G401.6 (cell line): ENCODE results near the gene HOXC10.

Experiments used
- FAIRE-seq: peaks from 2 replicates; lab custom pipeline; 2012; peaks lifted over from hg19 to GRCh38; lab: Jason Lieb, UNC

The HOXC10 gene

DNA sequence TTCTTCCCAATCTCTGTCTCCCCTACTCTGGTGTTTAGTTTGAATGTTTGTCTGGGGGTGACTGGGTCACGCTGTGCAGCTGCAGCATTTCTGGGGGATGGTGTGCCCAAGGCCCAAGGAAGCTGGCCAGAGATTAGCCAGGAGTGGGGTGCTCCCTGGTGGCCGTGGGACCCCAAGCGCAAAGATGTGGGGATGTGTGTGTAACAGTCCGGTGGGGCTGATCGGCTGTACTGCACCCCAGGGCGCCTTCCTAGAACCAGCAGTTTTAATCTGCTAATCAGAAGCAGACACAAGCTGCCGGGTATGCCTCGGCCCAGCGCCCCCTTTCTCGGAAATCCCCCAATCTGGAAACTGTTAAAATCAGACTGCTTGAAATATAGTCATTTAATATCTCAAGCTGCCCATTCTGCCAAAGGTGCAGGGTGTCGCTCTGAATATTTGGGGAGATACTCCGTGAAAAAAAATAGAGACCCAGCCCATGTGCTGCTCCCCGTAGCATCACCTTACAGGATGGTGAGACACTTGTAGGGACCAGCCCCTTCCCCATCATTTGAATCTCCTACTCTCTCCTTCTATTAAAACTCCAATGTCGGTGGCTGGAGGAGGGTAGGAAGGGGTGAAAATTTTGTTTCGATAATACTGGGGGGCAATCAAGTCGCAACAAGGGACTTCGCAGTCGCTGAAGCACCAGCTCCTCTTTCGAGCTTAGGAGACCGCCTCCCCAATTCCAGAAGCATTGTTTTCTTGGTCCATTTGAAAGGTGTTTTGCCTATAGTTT, 19.3 kb downstream of the HOXC10 start:
- no peak for FAIRE-seq

DNA sequence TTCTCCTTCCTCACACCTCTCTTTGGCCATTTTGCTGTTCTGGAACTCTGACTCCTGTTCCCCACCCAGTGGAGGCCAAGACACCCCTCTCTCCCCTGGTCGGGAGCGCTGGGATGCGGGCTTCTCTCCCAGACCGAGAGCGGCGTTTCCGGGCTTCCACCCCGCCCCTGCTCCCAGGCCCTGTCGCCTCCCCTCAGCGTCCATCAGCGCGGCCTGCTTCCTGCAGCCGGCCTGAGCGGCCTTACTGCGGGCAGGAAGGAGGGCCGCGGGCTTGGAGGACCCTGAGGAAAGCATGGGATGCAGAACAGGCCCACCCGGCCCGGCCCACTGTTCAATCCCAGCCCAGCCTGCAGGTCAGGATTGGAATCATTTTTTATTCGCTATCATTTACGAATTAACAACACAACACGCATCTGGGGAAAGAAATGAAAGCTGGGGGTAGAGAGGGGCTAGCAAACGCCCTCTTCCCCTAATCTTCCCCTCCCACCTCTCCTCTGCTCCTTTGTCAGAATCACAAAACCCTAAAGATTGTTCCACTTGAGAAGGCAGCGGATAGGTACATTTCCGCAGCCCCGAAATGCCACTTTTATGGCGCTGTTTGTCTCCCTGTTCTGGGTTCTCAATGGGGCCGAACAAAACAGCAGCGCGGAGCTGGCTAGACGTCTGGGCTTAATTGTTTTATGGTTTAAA, 20.0 kb downstream of the HOXC10 start:
- FAIRE-seq, result no peak

DNA sequence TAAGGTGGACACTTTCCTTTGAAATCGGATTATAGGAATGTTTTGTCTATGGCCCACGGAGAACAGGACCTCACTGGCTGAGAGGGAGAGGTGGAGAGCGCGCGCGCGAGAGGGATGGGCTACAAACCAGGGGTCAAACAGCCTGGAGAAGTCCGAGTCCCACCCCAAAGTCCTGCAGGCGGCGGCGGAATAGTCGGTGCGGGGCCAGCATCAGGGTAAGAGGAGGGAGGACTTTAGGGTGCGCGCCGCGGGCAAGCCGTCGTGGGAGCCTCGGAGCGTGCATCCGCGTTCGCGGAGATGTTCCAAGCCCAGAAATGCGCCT, 20.5 kb downstream of the HOXC10 start:
- no peak for FAIRE-seq

DNA sequence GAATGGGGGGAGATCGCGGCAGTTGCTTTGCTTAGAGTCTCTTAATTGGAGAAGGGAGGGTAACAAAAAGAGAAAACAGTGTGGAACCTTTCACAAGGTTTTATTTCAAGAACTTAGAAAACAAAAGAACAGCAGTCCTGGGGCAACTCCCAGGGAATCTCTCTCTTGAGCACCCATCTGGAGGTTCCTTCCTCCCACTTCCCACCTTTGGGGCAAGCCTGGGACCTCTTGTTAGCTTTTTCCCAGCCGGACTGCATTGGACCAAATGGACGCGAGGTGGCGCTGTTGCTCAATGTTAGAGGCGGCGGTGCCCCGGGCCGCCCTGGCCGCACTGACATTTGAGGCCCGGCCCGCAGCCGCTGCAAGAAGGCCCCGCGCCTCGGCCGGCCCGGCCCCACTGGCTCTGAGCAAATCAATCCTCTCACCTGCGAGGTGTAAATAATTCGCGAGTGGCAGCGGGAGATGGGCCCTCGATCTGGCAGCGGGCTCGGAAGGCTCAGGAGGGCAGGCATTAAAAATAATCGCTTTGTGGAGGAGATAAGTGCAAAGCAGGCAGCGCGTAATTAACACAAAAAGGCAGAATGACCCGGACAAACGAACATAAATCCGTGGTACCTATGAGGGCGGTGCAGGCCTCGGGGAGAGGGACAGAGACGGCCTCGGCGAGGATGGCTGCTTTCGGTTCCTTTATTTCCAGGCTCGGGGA, 21.1 kb downstream of the HOXC10 start:
- peak; percentile 94 for FAIRE-seq

DNA sequence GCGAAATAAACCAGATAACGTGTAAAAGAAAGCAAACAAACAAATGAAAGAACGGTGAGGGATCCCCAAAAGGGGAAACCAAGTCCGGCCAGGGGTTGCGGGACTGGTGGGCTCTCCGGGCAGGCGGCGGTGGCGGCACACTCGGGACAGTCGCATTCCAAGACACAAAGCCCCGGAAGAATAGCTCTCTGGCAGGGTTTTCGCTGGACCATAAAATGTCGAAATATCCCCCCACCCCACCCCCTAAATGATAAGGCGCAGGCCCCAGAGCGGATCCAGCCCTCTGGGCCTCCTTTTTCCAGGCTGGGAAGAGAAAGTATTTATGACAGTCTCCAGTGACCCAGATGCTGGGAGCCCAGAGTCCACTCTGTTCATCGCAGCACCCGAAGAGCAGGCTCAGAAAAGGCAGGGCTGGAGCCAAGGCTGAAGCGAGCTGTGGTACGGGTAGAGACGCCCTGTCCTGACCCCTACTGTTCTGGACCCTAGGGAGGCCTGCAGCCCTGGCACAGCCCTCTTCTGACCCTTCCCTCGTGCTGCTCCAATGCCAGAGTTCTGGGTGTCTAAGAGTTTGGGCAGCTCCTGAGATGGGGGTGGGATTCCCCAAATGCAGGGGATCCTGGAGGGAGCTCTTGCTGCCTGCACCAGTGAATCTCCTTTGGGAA, 21.7 kb downstream of the HOXC10 start:
- FAIRE-seq, result no peak

DNA sequence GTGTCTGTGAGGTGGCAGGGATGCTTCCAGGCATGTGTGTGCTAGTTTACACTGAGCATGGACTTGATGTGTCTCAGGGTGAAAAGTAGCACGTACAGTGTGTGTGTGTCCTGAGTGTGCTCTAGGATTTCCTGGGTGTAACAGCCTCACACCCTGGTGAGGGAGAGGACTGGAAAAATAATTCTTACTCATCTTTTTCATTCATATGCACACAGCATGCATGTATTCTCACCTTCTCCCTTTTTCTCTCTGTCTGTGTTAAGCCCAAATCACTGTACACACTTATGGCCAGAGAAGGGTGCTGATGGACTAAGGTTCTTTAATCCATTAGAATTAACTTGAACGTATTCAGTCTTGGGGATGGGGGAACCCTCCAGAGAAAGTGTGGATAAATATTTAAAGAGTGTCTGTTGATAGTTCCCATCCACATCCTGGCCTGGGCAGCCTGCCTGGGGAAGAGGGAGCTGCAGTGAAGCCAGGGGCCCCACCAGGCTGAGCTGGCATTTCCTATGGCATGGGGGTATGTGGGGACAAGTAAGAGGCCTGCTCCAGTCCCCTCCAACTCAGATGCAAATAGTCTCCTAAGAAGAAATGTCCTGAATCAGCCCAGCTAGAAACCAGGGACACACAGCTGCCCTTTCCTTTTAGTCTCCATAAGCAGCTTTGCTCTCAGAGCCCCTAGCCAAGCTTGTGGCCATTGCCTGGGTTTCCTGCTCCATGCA, 22.8 kb downstream of the HOXC10 start:
- no peak for FAIRE-seq

DNA sequence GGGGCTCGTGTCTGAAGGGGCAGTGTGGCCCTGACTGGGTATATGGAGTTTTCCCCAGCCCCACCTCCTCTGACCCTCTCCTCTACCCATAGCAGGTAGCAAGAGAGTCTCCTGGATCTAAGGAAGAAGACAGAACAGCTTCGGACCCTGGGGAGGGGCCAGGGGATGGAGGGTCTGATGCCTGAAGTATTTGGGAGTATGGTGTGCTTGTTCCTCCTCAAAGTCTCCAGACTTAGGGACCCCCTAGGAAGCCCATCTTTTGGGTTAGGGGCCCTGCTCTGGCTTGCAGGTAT, 23.3 kb downstream of the HOXC10 start:
- FAIRE-seq, result no peak

DNA sequence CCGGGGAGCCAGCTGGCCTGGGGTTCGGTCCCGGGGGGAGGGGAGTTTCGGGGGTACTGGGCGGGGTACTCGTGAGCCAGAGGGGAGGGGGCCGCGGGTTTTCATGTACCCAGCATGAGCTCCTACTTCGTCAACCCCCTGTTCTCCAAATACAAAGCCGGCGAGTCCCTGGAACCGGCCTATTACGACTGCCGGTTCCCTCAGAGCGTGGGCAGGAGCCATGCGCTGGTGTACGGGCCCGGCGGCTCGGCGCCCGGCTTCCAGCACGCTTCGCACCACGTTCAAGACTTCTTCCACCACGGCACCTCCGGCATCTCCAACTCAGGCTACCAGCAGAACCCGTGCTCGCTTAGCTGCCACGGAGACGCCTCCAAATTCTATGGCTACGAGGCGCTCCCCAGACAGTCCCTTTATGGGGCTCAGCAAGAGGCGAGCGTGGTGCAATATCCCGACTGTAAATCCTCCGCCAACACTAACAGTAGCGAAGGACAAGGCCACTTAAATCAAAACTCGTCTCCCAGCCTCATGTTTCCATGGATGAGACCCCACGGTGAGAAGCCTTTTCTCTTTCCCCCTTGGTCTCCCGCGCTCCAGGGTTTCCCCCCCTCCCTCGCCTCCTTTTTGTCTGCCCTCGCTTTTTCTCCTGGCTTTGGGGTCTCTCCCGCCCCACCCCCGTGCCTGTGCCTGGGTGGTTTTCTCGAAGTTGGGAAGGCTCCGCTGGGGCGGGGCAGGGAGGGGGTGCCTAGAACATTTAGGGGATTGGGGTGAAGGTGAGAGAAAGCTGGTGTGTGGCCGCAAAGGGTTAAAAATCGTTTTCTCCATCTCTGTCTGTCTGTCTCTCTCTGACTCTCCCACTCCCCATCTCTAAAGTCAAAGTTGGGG, 24.5 kb downstream of the HOXC10 start:
- FAIRE-seq, result no peak

DNA sequence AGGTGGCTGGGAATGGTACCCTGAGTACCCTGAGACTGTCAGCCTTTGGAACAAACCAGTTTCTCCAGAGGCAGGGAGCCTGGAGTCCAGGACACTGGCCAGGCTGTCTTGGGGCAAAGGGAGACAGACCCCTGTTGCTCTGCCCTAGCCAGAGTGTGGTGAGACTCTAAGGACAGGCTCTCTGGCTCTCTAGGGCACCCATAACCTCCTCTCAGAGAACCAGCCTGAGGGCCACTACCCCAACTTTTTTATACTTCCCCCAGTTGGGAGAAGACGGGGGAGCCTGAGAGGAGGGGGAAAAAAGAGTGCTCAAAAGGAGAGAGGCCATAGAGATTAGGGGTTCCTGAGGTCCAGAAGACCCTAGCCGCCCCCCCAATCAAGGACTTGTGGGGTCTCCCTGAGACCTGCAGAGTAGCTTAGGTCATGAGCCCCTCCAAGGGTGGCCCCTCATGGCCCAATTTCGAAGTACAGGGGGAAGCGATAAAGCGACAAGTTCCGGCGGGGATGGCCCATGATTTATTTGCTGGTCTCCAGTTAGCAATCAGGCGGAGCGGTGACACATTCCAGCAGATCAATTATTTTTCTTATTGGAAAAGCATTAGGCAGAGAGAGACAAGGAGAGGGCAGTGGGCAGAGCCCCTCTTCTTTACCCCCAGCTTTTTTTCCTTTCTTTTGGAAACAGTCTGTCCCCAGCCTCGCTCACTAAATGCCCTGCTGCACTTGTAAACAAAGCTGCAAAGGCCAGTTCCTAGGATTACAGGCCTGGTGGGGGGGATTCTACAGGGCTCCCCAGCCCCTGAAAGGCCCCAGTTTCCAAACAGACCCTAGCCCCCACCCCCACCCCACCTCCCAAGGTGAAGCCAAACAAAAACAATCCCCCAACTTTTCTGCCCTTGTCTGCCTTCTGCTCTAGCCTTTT, 25.4 kb downstream of the HOXC10 start:
- FAIRE-seq, result no peak

DNA sequence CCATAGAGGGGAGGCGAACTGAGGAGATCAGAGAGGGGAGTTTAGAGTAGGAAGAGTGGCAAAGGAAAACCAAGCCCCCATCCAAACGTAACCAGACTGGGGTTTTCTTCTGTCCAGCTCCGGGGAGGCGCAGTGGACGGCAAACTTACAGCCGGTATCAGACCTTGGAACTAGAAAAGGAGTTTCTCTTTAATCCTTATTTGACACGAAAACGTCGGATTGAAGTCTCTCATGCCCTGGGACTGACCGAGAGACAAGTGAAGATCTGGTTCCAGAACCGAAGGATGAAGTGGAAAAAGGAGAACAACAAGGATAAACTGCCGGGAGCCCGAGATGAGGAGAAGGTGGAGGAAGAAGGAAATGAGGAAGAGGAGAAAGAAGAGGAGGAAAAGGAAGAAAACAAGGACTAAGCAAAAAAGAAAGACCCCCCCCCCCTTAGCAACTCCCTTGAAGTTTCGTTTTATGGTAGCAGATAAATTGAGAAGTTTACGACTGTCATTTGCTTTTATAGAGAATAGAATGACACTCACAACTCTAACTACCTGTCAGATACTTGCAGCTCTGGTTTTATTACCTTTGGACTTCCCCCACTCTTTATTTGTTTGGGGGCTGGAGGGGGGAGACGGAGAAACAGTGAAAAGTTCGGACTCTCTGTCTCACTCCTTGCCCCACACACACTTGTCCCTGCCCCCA, 26.2 kb downstream of the HOXC10 start:
- FAIRE-seq, result no peak

DNA sequence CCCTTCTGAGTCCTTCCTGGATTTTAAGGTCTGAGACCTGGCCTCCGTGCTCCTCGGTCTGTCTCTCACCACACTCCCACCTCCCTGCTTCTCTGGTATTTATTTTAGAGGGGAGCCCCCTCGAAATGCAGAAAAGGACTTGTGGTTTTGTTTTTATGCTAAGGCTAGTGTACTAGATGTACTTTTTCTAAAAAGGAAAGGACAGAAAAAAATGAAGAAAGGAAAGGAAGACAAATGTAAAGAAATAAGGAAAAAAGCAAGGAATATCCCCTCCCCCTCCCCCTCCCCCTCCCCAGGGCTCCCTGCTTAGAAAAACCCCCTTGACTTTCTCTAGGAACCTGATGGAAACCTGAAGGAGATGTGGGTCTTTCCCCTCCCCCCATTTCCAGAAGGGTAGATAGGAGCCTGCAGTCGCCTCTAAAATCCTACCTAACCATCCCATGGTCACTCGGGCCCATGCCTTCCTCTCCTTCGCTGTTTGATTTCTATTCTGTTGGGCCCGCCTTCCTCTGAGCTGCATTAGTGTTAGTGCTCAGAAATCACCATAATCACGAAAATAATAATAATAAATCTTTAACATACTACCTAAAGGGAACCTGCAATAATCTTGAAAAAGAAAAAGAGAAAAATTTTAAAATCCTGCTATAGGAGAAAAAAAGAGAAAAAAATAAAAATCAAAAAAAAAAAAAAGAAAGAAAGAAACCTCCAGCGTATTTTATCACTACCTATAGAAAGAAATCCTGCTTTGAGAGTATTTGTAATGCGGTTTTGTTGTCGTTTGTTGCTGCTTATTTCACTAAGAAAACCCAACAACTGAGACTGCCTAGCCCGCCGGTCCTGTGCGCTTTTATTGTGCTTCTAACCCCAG, 27.0 kb downstream of the HOXC10 start:
- peak; percentile 87 for FAIRE-seq

DNA sequence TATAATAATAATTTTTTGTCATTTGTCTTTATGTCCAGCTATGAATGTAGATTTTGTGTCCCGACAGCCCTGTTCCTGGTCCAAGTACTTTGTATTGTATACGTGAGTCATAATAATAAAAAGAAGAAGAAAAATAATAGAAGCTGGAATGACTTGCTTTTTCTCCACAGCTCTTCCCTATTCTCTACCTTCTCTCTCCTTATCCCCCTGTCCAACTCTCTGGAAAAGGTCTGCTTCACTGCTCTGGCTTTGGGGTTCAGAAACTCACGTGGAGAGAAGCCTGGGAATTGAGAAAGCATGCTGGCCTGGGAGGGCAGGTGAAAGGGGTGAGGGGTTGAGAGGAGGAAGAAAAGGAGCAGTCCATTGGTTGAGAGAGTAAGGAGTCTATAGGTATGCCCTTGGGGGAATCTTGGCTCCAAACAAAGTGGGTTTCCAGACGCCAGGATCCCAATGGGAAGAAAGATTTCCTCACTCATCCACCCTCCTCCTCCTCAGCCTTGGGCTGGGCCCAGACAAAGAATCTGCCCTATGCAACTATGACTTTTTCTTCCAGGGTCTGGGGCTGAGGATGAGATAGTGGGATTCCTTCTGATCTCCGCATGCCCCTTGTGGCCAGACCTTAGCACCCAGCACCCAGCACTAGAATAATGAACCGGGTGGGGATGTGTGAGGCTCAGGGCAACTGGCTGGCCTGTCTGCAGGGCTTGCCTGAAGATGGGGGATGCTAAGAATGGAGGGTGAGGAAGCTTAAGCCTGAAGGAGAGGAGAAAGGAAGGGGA, 27.9 kb downstream of the HOXC10 start:
- FAIRE-seq, result peak; percentile 58

DNA sequence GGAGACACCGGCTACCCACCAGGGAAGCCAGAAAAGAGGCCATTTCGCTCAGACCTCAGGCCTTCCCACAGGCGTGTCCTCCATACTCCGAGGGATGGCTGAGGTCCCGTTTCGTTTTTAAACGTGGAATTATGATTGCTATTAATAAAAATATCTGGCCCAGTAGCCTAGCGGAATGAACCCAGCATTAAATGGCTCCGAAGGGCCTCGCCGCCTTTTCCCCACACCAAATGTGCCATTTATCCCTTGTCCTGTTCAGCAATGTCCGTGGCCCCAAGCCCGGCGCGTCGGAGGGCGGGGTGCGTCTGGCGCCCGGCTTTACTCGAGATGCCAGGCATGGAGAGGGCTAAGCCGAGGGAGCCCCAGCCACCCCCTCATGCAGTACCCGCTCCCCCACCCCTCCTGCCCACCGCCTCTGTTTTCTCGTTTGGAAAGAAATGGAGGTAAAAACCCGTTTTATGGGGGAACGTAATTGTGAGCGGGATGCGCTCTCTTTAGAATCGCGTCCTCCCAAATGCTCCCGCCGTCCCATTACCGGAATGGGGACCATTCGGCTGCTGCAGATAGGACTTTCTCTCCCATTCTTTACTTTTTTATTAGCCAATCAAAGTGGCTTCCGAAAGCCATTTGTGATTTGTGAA, 29.6 kb downstream of the HOXC10 start:
- FAIRE-seq, result no peak

DNA sequence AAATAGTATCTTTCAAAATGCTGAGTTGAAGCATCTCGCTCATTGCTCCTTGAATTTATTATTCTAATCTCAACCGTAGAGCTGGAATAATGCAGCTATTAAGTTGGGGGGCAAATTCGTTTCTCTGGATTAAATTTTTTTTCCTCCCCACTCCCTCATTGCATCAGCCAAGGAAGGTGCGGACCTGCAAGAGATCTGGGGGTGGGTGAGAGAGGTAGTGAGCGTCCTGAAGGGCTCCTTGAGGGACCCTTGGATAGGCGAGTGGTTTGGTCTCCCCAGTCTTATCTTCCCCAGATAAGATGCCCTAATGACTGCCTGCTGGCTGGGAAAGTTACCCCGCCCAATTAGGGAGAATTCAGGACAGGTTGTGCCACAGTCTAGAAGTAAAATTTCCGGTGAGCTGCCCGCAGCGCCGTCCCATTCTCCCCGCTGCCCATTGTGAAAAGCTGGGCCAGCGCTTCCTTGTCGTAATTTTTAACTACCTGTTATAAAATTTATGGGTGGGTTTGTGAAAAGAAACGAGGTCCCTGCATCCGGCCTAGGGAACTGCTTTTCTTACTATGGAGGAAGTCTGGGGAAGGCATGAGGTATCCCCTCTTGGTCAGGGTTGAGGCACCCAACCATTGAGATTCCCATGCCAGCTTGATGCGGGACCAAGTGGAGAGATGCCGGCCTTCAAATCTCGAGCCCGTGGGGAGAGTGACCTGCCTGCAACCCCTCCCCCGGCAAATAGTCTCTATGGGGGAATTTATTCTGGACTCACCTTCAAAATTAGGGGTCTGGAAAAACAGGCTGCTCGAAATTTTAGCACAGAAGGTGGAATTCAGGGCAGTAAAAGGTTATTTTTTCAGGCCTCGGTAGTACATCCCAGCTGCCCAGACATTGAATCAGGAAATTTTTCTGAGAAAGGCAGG, 30.3 kb downstream of the HOXC10 start:
- no peak for FAIRE-seq

DNA sequence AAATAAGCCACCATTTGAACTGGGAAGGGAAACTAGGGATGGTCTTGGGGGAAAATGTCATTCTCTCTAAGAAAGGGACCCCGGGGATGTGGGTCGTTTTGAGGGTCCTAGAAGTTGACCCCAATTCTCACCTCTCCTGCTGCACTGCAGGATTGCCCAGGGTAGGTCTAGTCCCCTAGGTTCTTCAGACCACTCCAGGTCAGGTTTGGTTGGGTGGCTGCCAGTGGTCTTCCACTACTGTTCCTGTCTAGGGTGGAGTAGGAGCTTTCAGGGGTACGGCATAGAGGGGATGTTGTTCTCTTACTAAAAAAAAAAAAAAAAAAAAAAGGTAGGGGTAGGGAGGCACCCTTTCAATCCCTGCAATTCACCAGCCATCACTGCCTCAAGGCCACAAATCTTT, 31.1 kb downstream of the HOXC10 start:
- no peak for FAIRE-seq

DNA sequence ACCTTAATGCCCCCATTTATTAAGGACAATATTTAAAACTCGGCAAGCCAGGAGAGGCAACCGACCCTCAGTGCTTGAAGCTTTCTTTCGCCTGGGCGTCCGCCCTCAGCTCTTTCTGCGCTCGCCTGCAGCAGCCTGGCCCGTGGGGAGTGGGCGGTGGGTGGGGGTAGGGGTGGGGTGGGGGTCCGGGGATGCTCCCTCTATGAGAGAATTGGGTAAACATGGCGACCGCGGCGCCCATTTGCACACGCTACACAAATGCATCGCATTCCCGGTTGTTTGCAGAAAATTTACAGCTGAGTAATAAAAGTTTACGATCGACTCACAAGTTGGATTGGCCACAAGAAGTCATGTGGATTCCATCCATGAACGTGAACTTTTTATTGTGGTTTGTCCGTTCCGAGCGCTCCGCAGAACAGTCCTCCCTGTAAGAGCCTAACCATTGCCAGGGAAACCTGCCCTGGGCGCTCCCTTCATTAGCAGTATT, 31.6 kb downstream of the HOXC10 start:
- FAIRE-seq, result peak; percentile 97
